K562 (cell line): ENCODE data around the gene FAM98C. TPM values are rescaled to one million over a fixed set of nuclear protein-coding genes. Genes with fewer than 3 reads are reported as not detected.

Experiments used
- ATAC-seq: fragments of 200-7000 bp; cut with Tn5 transposase; 3 replicates; pipeline ENCODE4 v1.9.1; 2020; ENCODE audit warnings: moderate library complexity
- BruUV-seq: library from RNA; stranded (reverse); fragments of 400-500 nt; replicated peaks from 2 replicates; lab custom pipeline; 2021; lab: Mats Ljungman, UMichigan
- CTCF ChIA-PET: fragments of 300-600 bp; formaldehyde crosslinking; extraction: SDS; loops from one replicate; lab custom pipeline; 2021; ENCODE audit warnings: low intra/inter-chr PET ratio; lab: Yijun Ruan, JAX
- POLR2A ChIA-PET: fragments of 300-600, 350-650 bp; sonication (Branson Sonifier 250); formaldehyde crosslinking; extraction: SDS; loops from one replicate; lab custom pipeline; 2021; ENCODE audit warnings: antibody characterized with exemption, inconsistent platforms; lab: Yijun Ruan, JAX
- DNase-seq, 4 experiments: peaks; one replicate each; pipeline versions ENCODE4 v3.0.0 to v3.0.0-alpha.2; 2011 to 2018; ENCODE audit warnings: low spot score in 3 of 4, mixed read lengths in 3 of 4; ENCODE audit errors: extremely low read depth in 1 of 4
- FAIRE-seq: peaks from 2 replicates; lab custom pipeline; 2011; peaks lifted over from hg19 to GRCh38; lab: Jason Lieb, UNC
- H2AFZ ChIP-seq: 2 replicates; pipeline ENCODE4 v1.6.0; 2011; ENCODE audit warnings: low read depth, low read length, control low read depth, inconsistent platforms
- H3K27ac ChIP-seq: fragments of 200-600 bp; 3 replicates; pipeline ENCODE4 v1.8.0; 2011; ENCODE audit warnings: low read depth, mild to moderate bottlenecking, control low read depth, inconsistent platforms, low read length, moderate library complexity, mixed read lengths; ENCODE audit errors: extremely low read depth
- H3K27me3 ChIP-seq, 2 experiments: fragments of 300-600 bp in 1 of 2; 2 replicates in 1 of 2; 3 replicates in 1 of 2; pipeline versions ENCODE4 v1.6.0 to v1.8.0; 2011; ENCODE audit warnings: inconsistent platforms in 2 of 2, low read length in 2 of 2, mild to moderate bottlenecking in 1 of 2, mixed read lengths in 1 of 2, moderate library complexity in 1 of 2; ENCODE audit not compliant: control insufficient read depth in 2 of 2, insufficient read depth in 2 of 2
- H3K36me3 ChIP-seq: fragments of 300-600 bp; 3 replicates; pipeline ENCODE4 v1.8.0; 2011; ENCODE audit warnings: mild to moderate bottlenecking, low read length, inconsistent platforms; ENCODE audit not compliant: control insufficient read depth, insufficient read depth
- H3K4me1 ChIP-seq, 2 experiments: fragments of 200-600 bp in 1 of 2; replicated peaks in 1 of 2; 2 replicates in 1 of 2; 3 replicates in 1 of 2; pipeline versions ENCODE4 v1.5.1 to v1.8.0; 2011; ENCODE audit warnings: inconsistent platforms in 2 of 2, low read length in 2 of 2, mild to moderate bottlenecking in 1 of 2, mixed read lengths in 1 of 2, moderate library complexity in 1 of 2; ENCODE audit not compliant: control insufficient read depth in 2 of 2, insufficient read depth in 2 of 2
- H3K4me2 ChIP-seq: 2 replicates; pipeline ENCODE4 v1.6.1; 2011; ENCODE audit warnings: low read length, control low read depth, inconsistent platforms, mixed read lengths; ENCODE audit not compliant: insufficient read depth
- H3K4me3 ChIP-seq: fragments of 200-600 bp; sonication (generic), shearing (Covaris generic); 2 replicates; pipeline ENCODE4 v1.5.1; 2016; ENCODE audit warnings: control low read depth, inconsistent platforms
- H3K79me2 ChIP-seq: fragments of 200-600 bp; 3 replicates; pipeline ENCODE4 v1.8.0; 2011; ENCODE audit warnings: low read length, inconsistent platforms; ENCODE audit not compliant: control insufficient read depth, insufficient read depth
- H3K9ac ChIP-seq, 2 experiments: 2 replicates each; pipeline versions ENCODE4 v1.6.0 to v1.6.1; 2011; ENCODE audit warnings: low read depth in 2 of 2, low read length in 2 of 2, control low read depth in 1 of 2, inconsistent platforms in 1 of 2, mild to moderate bottlenecking in 1 of 2, mixed read lengths in 1 of 2; ENCODE audit not compliant: insufficient read depth in 1 of 2
- H3K9me1 ChIP-seq: one replicate; pipeline ENCODE4 v1.6.0; 2011; ENCODE audit warnings: inconsistent platforms, mild to moderate bottlenecking, low read length, moderate library complexity; ENCODE audit not compliant: control insufficient read depth, insufficient read depth
- H3K9me3 ChIP-seq: replicated peaks from 2 replicates; pipeline ENCODE4 v1.5.1; 2011; ENCODE audit warnings: low read depth, low read length, inconsistent platforms; ENCODE audit not compliant: control insufficient read depth, insufficient read depth
- H4K20me1 ChIP-seq: replicated peaks from 2 replicates; pipeline ENCODE4 v1.6.1; 2011; ENCODE audit warnings: low read length, inconsistent platforms, mixed read lengths; ENCODE audit not compliant: control insufficient read depth, insufficient read depth
- CSDE1 ChIP-seq, 2 experiments: fragments of 450-650 bp; IDR thresholded peaks; 2 replicates each; pipeline ENCODE4 v1.6.1; 2016; ENCODE audit warnings: mild to moderate bottlenecking in 1 of 2
- E2F1 ChIP-seq: sonication (generic); formaldehyde crosslinking; IDR thresholded peaks from 2 replicates; pipeline ENCODE4 v1.8.1; 2023; ENCODE audit warnings: mild to moderate bottlenecking, missing genetic modification reagents, moderate library complexity
- EHMT2 ChIP-seq: fragments of 450-650 bp; IDR thresholded peaks from 2 replicates; pipeline ENCODE4 v1.6.1; 2018; ENCODE audit warnings: antibody characterized with exemption
- FUS ChIP-seq: fragments of 200-400 bp; formaldehyde crosslinking; optimal IDR thresholded peaks from 2 replicates; pipeline ENCODE3; 2017; ENCODE audit warnings: low read depth, low read length
- PRMT5 ChIP-seq: sonication (generic); formaldehyde crosslinking; IDR thresholded peaks from 2 replicates; pipeline ENCODE4 v1.5.0; 2020; ENCODE audit warnings: missing genetic modification reagents
- TCF7 ChIP-seq: sonication (generic); IDR thresholded peaks from 2 replicates; pipeline ENCODE4 v1.6.1; 2016; ENCODE audit warnings: antibody characterized with exemption, borderline replicate concordance
- ZBTB12 ChIP-seq: fragments of 250-450 bp; sonication (Bioruptor Pico); IDR thresholded peaks from 2 replicates; pipeline ENCODE4 v1.4.0; 2020
- ZBTB40 ChIP-seq, 2 experiments: fragments of 450-650 bp in 1 of 2; sonication (generic) in 1 of 2; formaldehyde crosslinking in 1 of 2; IDR thresholded peaks; 2 replicates each; pipeline versions ENCODE4 v1.7.1 to v1.9.0; 2016 to 2022; ENCODE audit warnings: inconsistent platforms in 1 of 2, mild to moderate bottlenecking in 1 of 2, missing genetic modification reagents in 1 of 2
- ZBTB43 ChIP-seq: sonication (generic); formaldehyde crosslinking; IDR thresholded peaks from 2 replicates; pipeline ENCODE4 v1.8.0; 2023; ENCODE audit warnings: mild to moderate bottlenecking, missing genetic modification reagents
- WGBS: fragments of 100-300 bp; shearing (Covaris generic); methylation state at CpG from one replicate; pipeline ENCODE4 v1.1.6; 2016; ENCODE audit warnings: low coverage, mixed read lengths; ENCODE audit not compliant: insufficient coverage; ENCODE audit errors: missing lambda C conversion rate; 5-methylcytosine and 5-hydroxymethylcytosine counted together
- in situ Hi-C: fragments of 300-500 bp; cut with MboI; formaldehyde crosslinking; loops from 4 replicates; pipeline ENCODE4 v1.15.0; 2018; ENCODE audit warnings: inconsistent platforms, mixed read lengths
- intact Hi-C: fragments of 100-400 bp; cut with micrococcal nuclease; formaldehyde crosslinking; loops from 2 replicates; pipeline ENCODE4 v1.14.2; 2022
- polyA plus RNA-seq, 8 experiments: library from polyadenylated mRNA; depleted of rRNA in 4 of 8; stranded (reverse) in 5 of 8; unstranded in 3 of 8; fragments of >200 nt; fragmentation: Nextera tagmentation in 2 of 8; fragmentation: Illumina TruSeq in 1 of 8; extraction: Ambion mirVana in 2 of 8; extraction: Trizol in 1 of 8; gene quantifications; 2 replicates each; pipeline versions ENCODE4 v1.2.1 to v1.2.3, GENCODE V29; 2011 to 2014; ENCODE audit warnings: inconsistent platforms in 1 of 8, missing spikeins in 1 of 8
- total RNA-seq, 7 experiments: library from RNA; depleted of rRNA in 6 of 7; stranded (reverse); fragments of >200 nt in 6 of 7; fragmentation: Illumina TruSeq in 2 of 7; extraction: Trizol in 2 of 7; gene quantifications; 2 replicates each; pipeline versions ENCODE4 v1.2.1 to v1.2.3, GENCODE V29; 2011 to 2021; ENCODE audit warnings: low replicate concordance in 1 of 7

Gene FAM98C
- total and polyA plus RNA-seq, 9 of the 15 experiments (the other 6 are each of a cell fraction or from before 2014, with no cell fraction given): 1.7 to 43.8 (median 13.7) TPM

- DNase-seq (peak in 1 of 4 experiments; percentile 55), FAIRE-seq (no peak), ATAC-seq (no peak)
- 53% methylated on average over 4 of the region's 4 CpGs for WGBS
- BruUV-seq: no TSS peak
- Histone ChIP-seq H3K27me3 (no peaks in the 10 kb centered on the region), H3K79me2 (no peaks in the 10 kb centered on the region), H3K4me1 (peaks cover 5 to 19% of the 10 kb centered on the region in 2 experiments), H3K36me3 (peaks cover 50% of the 10 kb centered on the region; the same call in 1 of the 3 replicates), H3K4me3 (no peak overlapping the region), H3K9me3 (no peaks in the 10 kb centered on the region), H4K20me1 (no peaks in the 10 kb centered on the region), H3K9ac (no peak overlapping the region), H3K27ac (no peak overlapping the region), H3K9me1 (no peaks in the 10 kb centered on the region), H3K4me2 (no peak overlapping the region), H2AFZ (no peak overlapping the region)
- ChIA-PET CTCF (no interaction called here), POLR2A (interaction anchor here (0.6 kb wide), 1 partner anchor 459 kb away, joined by 3 read pairs; no protein-coding TSS in a partner anchor)
- in situ Hi-C loops: no loop called here
- intact Hi-C loops: no loop called here
- TF ChIP-seq TCF7 (no peak), E2F1 (no peak), FUS (no peak), ZBTB12 (no peak), ZBTB43 (no peak), EHMT2 (peak; percentile 95), CSDE1 (IDR thresholded peaks at IDR 0.05) (no peak), ZBTB40 (IDR thresholded peaks at IDR 0.05) (no peak), ZBTB40 (CRISPR knock-in tag; IDR thresholded peaks at IDR 0.05) (peak; percentile 33; the same call in 1 of the 2 replicates), PRMT5 (0 out of 2 replicates have a peak, but pooled peaks have one; percentile 63)
Observed at GRCh38 chr19:38455031-38455430, 52.1 kb downstream of the FAM98C start.
